Measurements from ENCODE around the gene SEPTIN14.
"Not testable (repeated sequence)": the region's sequence is repeated elsewhere in the genome, so short reads cannot be mapped to it uniquely, and the experiment has no call there.

SEPTIN14 gene

GRCh38 chr7:55778631-55779030 is 83.9 kb downstream of the SEPTIN14 start:
- DNase-seq: no peak

DNA sequence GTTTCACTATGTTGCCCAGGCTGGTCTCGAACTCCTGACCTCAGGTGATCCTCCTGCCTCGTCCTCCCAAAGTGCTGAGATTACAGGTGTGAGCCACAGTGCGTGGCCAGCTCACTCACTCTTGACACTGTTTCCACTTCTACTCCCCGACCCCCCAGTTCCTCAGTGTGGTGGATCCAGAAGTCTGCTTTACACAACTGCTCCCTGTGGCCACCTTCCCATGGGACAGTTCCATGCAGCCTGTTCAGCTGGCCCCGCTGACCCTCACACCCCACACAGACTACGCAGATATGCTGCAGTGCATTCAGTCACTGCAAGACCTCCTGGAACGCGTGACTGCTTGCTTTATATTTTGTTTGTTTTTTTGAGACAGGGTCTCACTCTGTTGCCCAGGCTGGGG is 86.4 kb downstream of the SEPTIN14 start:
- no peak for DNase-seq

DNA sequence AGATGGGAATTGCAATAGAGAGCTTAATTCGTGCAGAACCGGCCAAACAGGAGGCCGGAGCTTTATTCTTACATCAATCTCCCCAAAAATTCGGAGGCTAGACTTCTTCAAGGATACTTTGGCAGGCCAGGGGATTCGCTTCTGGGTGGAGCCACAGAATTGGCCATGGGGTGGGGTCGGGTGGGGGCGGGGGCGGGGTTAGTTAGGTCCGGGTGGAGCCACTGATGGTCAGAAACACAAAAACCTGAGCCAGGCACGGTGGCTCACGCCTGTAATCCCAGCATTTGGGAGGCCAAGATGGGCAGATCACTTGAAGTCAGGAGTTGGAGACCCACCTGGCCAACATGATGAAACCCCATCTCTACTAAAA is 87.5 kb downstream of the SEPTIN14 start:
- no peak for DNase-seq

DNA sequence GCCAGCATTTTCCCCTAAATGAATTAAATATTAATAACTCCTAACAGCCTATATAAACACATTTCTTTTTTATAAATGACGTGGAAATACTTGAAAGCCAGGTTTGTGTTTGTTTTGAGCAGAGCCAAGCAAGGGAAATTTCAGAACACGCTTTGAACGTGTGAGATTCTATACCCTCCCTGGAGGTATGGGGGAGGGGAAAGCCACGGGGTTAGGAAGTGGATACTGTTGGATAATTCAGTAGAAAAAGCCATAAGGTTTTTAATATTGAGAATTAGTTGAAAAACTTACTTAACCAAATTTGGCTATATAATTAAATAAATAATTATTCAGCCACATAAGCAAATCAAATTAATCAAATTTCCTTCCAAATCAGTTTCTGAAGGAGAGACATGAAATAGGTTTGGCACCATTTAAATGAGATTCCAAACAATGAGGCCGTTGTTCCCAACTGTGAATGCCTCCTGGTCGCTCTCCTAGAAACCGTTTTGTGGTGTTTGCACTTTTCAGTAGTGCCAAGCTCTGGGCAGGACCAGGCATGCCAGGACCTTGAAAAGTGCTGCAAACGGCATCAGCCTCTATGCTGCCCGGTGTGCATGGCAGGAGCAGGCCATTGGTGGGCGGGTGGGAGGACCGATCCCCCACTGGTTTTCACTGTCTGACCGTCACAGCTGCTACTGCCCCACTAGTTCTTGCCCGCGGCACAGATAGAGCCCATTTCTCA is 88.1 kb downstream of the SEPTIN14 start:
- DNase-seq: no peak

DNA sequence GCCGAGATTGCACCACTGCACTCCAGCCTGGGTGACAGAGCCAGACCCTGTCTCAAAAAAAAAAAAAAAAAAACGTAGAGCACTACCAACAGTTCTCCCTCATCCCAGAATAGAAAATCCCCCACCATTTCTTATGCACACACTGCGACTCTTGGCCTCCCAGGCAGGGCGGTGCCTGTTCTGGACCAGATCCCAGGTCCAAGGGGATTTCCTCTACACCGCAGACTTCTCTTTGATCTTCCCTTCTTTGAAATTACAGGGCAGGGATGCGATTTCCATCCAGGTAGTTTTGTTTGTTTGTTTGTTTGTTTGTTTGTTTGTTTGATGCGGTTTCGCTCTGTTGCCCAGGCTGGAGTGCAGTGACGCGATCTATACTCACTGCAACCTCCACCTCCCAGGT is 91.8 kb downstream of the SEPTIN14 start:
- no peak for DNase-seq

- not testable (repeated sequence) for DNase-seq
Measured at GRCh38 chr7:55753274-55753862, 109.2 kb downstream of the SEPTIN14 start.

- DNase-seq: not testable (repeated sequence)
Measured at GRCh38 chr7:55744706-55745105, 117.8 kb downstream of the SEPTIN14 start.

All from activated CD4-positive, alpha-beta T cell treated with anti-CD3 and anti-CD28 coated beads, Interleukin-2, amount 50 U/mL, for 1 hour (primary cell).